GM21381 (cell line): Measurements from ENCODE around the gene TRAPPC2.

Experiments used
- ATAC-seq: cut with Tn5 transposase; IDR thresholded peaks from one replicate; pipeline ENCODE4 v1.9.1; 2021; ENCODE audit warnings: mild to moderate bottlenecking, moderate library complexity; ENCODE audit not compliant: unreplicated experiment

TRAPPC2 gene

GRCh38 chrX:13734278-13735172, at the start of gene TRAPPC2, which contains the start of gene OFD1:
TRAPPC2 (minus strand) TSS chrX:13734620; CDS start chrX:13719963, 14,657 bp downstream.
OFD1 (plus strand) TSS chrX:13734748; CDS start chrX:13735072, 324 bp downstream.
- ATAC-seq, result peak; percentile 86

GRCh38 chrX:13780868-13781427, 46.5 kb upstream of the TRAPPC2 start:
- ATAC-seq, result no peak

- no peak for ATAC-seq
Observed at GRCh38 chrX:13778916-13779315, 44.5 kb upstream of the TRAPPC2 start.

GRCh38 chrX:13776387-13776786, 42.0 kb upstream of the TRAPPC2 start:
- ATAC-seq, result no peak

- ATAC-seq, result no peak
Observed at GRCh38 chrX:13775837-13776236, 41.4 kb upstream of the TRAPPC2 start.

GRCh38 chrX:13774696-13775095, 40.3 kb upstream of the TRAPPC2 start:
- no peak for ATAC-seq

- ATAC-seq, result no peak
Observed at GRCh38 chrX:13770013-13770535, 35.7 kb upstream of the TRAPPC2 start.

GRCh38 chrX:13768939-13769338, 34.5 kb upstream of the TRAPPC2 start:
- no peak for ATAC-seq

GRCh38 chrX:13764765-13765164, 30.3 kb upstream of the TRAPPC2 start:
- ATAC-seq, result no peak

- ATAC-seq, result no peak
Observed at GRCh38 chrX:13764281-13764680, 29.9 kb upstream of the TRAPPC2 start.

- no peak for ATAC-seq
Observed at GRCh38 chrX:13763489-13763888, 29.1 kb upstream of the TRAPPC2 start.

GRCh38 chrX:13761606-13762414, 27.4 kb upstream of the TRAPPC2 start:
- peak; percentile 60 for ATAC-seq

- ATAC-seq, result no peak
Observed at GRCh38 chrX:13760426-13760825, 26.0 kb upstream of the TRAPPC2 start.

- ATAC-seq, result peak; percentile 64
Observed at GRCh38 chrX:13759152-13759718, 24.8 kb upstream of the TRAPPC2 start.

- no peak for ATAC-seq
Observed at GRCh38 chrX:13756381-13756780, 22.0 kb upstream of the TRAPPC2 start.

GRCh38 chrX:13755254-13755653, 20.8 kb upstream of the TRAPPC2 start:
- no peak for ATAC-seq

- ATAC-seq, result no peak
Observed at GRCh38 chrX:13754765-13755164, 20.3 kb upstream of the TRAPPC2 start.

GRCh38 chrX:13752646-13753045, 18.2 kb upstream of the TRAPPC2 start:
- ATAC-seq, result peak; percentile 76

GRCh38 chrX:13752141-13752540, 17.7 kb upstream of the TRAPPC2 start:
- no peak for ATAC-seq

- ATAC-seq, result peak; percentile 48
Observed at GRCh38 chrX:13750812-13751211, 16.4 kb upstream of the TRAPPC2 start.

- ATAC-seq, result no peak
Observed at GRCh38 chrX:13750204-13750603, 15.8 kb upstream of the TRAPPC2 start.
